ENCODE data around the gene SSBP3. TPM values are rescaled to one million over a fixed set of nuclear protein-coding genes. Genes with fewer than 3 reads are reported as not detected.
"Not testable (repeated sequence)": the region's sequence is repeated elsewhere in the genome, so short reads cannot be mapped to it uniquely, and the experiment has no call there.

Gene SSBP3
- total and polyA plus RNA-seq, 4 donors, result 7.7 to 24.7 (median 17.3) TPM

DNA sequence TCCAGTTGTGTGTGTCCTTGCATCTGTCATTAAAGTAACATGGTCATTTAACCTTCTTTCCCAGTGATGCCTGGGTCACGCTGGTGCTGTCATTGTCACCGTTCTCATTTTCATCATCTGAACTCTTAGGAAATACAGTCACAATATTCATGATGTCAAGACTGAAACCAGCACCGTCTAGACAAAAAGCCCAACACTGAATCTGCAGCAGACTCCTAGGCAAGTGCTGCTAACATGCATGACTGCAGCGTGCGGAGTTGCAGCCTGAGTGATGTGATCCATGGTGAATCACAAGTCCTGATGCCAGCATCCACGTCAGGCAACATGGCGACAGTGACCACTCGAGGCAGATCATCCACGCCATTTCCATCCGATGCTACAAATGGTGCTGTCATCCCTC, 168.6 kb downstream of the SSBP3 start:
- Histone ChIP-seq H3K4me3 (ENCODE audit: low read depth in 1 of 3, low read length in 3 of 3) (no peak overlapping the region), H3K27ac (ENCODE audit: low read depth in 1 of 2, low read length in 2 of 2) (no peak overlapping the region), H3K9ac (ENCODE audit: low read depth in 1 of 2, low read length in 2 of 2) (no peak overlapping the region), H3K4me1 (ENCODE audit: control insufficient read depth in 4 of 4, insufficient read depth in 4 of 4, low read length in 3 of 4) (no peaks in the 10 kb centered on the region), H3K27me3 (ENCODE audit: control insufficient read depth in 4 of 4, insufficient read depth in 4 of 4, low read length in 3 of 4) (no peaks in the 10 kb centered on the region), H3K36me3 (ENCODE audit: control insufficient read depth in 4 of 4, insufficient read depth in 3 of 4, low read depth in 1 of 4, low read length in 3 of 4) (peaks cover 9 to 37% (median 22%) of the 10 kb centered on the region in 4 donors), H3K9me3 (ENCODE audit: control insufficient read depth in 4 of 4, low read length in 3 of 4) (no peaks in the 10 kb centered on the region)
- no peak for DNase-seq (ENCODE audit: low spot score)
- 95% methylated on average over 10 of the region's 10 CpGs for WGBS
- TF ChIP-seq YY1 (IDR thresholded peaks at IDR 0.05) (no peak), FOXA1 (IDR thresholded peaks at IDR 0.05) (no peak), JUND (IDR thresholded peaks at IDR 0.05) (no peak), EGR1 (IDR thresholded peaks at IDR 0.05; ENCODE audit: low read depth in 2 of 2) (no peak), GABPA (IDR thresholded peaks at IDR 0.05 in 1 of 2, conservative IDR thresholded peaks at IDR 0.05 in 1 of 2) (no peak), FOXA2 (IDR thresholded peaks at IDR 0.05) (no peak), HNF4A (conservative IDR thresholded peaks at IDR 0.05) (no peak), RXRA (IDR thresholded peaks at IDR 0.05) (no peak), RAD21 (IDR thresholded peaks at IDR 0.05) (no peak), NR2F2 (IDR thresholded peaks at IDR 0.05) (no peak), SP1 (IDR thresholded peaks at IDR 0.05) (no peak)
- TF ChIP-seq, protein P1, sequence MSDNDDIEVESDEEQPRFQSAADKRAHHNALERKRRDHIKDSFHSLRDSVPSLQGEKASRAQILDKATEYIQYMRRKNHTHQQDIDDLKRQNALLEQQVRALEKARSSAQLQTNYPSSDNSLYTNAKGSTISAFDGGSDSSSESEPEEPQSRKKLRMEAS (IDR thresholded peaks at IDR 0.05), result no peak
- TF ChIP-seq, protein P2, sequence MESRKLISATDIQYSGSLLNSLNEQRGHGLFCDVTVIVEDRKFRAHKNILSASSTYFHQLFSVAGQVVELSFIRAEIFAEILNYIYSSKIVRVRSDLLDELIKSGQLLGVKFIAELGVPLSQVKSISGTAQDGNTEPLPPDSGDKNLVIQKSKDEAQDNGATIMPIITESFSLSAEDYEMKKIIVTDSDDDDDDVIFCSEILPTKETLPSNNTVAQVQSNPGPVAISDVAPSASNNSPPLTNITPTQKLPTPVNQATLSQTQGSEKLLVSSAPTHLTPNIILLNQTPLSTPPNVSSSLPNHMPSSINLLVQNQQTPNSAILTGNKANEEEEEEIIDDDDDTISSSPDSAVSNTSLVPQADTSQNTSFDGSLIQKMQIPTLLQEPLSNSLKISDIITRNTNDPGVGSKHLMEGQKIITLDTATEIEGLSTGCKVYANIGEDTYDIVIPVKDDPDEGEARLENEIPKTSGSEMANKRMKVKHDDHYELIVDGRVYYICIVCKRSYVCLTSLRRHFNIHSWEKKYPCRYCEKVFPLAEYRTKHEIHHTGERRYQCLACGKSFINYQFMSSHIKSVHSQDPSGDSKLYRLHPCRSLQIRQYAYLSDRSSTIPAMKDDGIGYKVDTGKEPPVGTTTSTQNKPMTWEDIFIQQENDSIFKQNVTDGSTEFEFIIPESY (IDR thresholded peaks at IDR 0.05), result no peak
- TF ChIP-seq, protein P3, sequence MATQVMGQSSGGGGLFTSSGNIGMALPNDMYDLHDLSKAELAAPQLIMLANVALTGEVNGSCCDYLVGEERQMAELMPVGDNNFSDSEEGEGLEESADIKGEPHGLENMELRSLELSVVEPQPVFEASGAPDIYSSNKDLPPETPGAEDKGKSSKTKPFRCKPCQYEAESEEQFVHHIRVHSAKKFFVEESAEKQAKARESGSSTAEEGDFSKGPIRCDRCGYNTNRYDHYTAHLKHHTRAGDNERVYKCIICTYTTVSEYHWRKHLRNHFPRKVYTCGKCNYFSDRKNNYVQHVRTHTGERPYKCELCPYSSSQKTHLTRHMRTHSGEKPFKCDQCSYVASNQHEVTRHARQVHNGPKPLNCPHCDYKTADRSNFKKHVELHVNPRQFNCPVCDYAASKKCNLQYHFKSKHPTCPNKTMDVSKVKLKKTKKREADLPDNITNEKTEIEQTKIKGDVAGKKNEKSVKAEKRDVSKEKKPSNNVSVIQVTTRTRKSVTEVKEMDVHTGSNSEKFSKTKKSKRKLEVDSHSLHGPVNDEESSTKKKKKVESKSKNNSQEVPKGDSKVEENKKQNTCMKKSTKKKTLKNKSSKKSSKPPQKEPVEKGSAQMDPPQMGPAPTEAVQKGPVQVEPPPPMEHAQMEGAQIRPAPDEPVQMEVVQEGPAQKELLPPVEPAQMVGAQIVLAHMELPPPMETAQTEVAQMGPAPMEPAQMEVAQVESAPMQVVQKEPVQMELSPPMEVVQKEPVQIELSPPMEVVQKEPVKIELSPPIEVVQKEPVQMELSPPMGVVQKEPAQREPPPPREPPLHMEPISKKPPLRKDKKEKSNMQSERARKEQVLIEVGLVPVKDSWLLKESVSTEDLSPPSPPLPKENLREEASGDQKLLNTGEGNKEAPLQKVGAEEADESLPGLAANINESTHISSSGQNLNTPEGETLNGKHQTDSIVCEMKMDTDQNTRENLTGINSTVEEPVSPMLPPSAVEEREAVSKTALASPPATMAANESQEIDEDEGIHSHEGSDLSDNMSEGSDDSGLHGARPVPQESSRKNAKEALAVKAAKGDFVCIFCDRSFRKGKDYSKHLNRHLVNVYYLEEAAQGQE (IDR thresholded peaks at IDR 0.05), result no peak
- TF ChIP-seq, protein P4, sequence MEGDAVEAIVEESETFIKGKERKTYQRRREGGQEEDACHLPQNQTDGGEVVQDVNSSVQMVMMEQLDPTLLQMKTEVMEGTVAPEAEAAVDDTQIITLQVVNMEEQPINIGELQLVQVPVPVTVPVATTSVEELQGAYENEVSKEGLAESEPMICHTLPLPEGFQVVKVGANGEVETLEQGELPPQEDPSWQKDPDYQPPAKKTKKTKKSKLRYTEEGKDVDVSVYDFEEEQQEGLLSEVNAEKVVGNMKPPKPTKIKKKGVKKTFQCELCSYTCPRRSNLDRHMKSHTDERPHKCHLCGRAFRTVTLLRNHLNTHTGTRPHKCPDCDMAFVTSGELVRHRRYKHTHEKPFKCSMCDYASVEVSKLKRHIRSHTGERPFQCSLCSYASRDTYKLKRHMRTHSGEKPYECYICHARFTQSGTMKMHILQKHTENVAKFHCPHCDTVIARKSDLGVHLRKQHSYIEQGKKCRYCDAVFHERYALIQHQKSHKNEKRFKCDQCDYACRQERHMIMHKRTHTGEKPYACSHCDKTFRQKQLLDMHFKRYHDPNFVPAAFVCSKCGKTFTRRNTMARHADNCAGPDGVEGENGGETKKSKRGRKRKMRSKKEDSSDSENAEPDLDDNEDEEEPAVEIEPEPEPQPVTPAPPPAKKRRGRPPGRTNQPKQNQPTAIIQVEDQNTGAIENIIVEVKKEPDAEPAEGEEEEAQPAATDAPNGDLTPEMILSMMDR (IDR thresholded peaks at IDR 0.05; ENCODE audit: low read depth, low read length, missing input control), result no peak
- TF ChIP-seq, protein P5, sequence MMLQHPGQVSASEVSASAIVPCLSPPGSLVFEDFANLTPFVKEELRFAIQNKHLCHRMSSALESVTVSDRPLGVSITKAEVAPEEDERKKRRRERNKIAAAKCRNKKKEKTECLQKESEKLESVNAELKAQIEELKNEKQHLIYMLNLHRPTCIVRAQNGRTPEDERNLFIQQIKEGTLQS (IDR thresholded peaks at IDR 0.05), result no peak

DNA sequence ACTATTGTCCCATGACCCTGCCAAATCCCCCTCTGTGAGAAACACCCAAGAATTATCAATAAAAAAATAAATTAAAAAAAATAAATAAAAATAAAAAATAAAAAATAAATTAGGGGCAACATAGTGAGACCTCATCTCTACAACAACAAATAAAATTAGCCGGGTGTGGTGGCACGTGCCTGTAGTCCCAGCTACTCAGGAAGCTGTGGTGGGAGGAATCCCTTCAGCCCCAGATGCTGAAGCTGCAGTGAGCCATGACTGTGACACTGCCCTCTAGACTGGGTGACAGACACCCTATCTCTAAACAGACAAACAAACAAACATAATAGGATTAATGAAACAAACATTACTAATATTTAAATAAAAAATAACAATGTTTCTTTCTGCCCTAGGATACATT, 171.9 kb downstream of the SSBP3 start:
- 83% methylated on average over 2 of the region's 2 CpGs for WGBS
- Histone ChIP-seq H3K4me1 (ENCODE audit: control insufficient read depth in 4 of 4, insufficient read depth in 4 of 4, low read length in 3 of 4) (no peaks in the 10 kb centered on the region), H3K27me3 (ENCODE audit: control insufficient read depth in 4 of 4, insufficient read depth in 4 of 4, low read length in 3 of 4) (no peaks in the 10 kb centered on the region), H3K9me3 (ENCODE audit: control insufficient read depth in 4 of 4, low read length in 3 of 4) (no peaks in the 10 kb centered on the region), H3K4me3 (ENCODE audit: low read depth in 1 of 3, low read length in 3 of 3) (no peak overlapping the region), H3K36me3 (ENCODE audit: control insufficient read depth in 4 of 4, insufficient read depth in 3 of 4, low read depth in 1 of 4, low read length in 3 of 4) (peaks cover 11 to 30% (median 19%) of the 10 kb centered on the region in 4 donors), H3K27ac (ENCODE audit: low read depth in 1 of 2, low read length in 2 of 2) (no peak overlapping the region), H3K9ac (ENCODE audit: low read depth in 1 of 2, low read length in 2 of 2) (no peak overlapping the region)
- no peak for DNase-seq (ENCODE audit: low spot score)
- no peak for TF ChIP-seq RAD21 (IDR thresholded peaks at IDR 0.05)
- no peak for TF ChIP-seq RXRA (IDR thresholded peaks at IDR 0.05)
- no peak for TF ChIP-seq HNF4G (IDR thresholded peaks at IDR 0.05)
- no peak for TF ChIP-seq SP1 (IDR thresholded peaks at IDR 0.05)
- no peak for TF ChIP-seq YY1 (IDR thresholded peaks at IDR 0.05)
- TF ChIP-seq JUND (IDR thresholded peaks at IDR 0.05), result no peak

DNA sequence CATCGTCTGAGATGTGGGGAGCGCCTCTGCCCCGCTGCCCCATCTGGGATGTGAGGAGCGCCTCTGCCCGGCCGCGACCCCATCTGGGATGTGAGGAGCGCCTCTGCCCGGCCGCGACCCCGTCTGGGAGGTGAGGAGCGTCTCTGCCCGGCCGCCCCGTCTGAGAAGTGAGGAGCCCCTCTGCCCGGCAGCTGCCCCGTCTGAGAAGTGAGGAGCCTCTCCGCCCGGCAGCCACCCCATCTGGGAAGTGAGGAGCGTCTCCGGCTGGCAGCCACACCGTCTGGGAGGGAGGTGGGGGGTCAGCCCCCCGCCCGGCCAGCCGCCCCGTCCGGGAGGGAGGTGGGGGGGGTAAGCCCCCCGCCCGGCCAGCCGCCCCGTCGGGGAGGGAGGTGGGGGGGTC, 173.0 kb downstream of the SSBP3 start:
- DNase-seq (ENCODE audit: low spot score); H3K4me3 ChIP-seq (ENCODE audit: low read depth in 1 of 3, low read length in 3 of 3); H3K27me3 ChIP-seq (ENCODE audit: control insufficient read depth in 4 of 4, insufficient read depth in 4 of 4, low read length in 3 of 4); H3K9me3 ChIP-seq (ENCODE audit: control insufficient read depth in 4 of 4, low read length in 3 of 4); H3K9ac ChIP-seq (ENCODE audit: low read depth in 1 of 2, low read length in 2 of 2); H3K27ac ChIP-seq (ENCODE audit: low read depth in 1 of 2, low read length in 2 of 2); H3K4me1 ChIP-seq (ENCODE audit: control insufficient read depth in 4 of 4, insufficient read depth in 4 of 4, low read length in 3 of 4): not testable (repeated sequence)
- H3K36me3 ChIP-seq (ENCODE audit: control insufficient read depth in 4 of 4, insufficient read depth in 3 of 4, low read depth in 1 of 4, low read length in 3 of 4), result peaks cover 7 to 19% (median 14%) of the 10 kb centered on the region in 4 donors
- WGBS, result 98% methylated on average over 32 of the region's 33 CpGs

Data from liver (tissue), 9 donors.